Mesendoderm (in vitro differentiated cells): ENCODE results near the gene ANKS1A.
A peak's percentile ranks its signal among the peaks of the same experiment; 100 is the strongest.

Source experiments
- DNase-seq: peaks from one replicate; pipeline ENCODE4 v3.0.0; 2013
- H2AK5ac ChIP-seq: 2 replicates; pipeline ENCODE4 v1.6.1; 2013; ENCODE audit warnings: low read length, inconsistent platforms
- H2BK120ac ChIP-seq: 2 replicates; pipeline ENCODE4 v1.6.1; 2013; ENCODE audit warnings: low read depth, mild to moderate bottlenecking, low read length, moderate library complexity, mixed read lengths
- H2BK15ac ChIP-seq: replicated peaks from 2 replicates; pipeline ENCODE4 v1.6.1; 2013; ENCODE audit warnings: low read depth, mild to moderate bottlenecking, moderate library complexity
- H2BK5ac ChIP-seq: 2 replicates; pipeline ENCODE4 v1.6.1; 2013; ENCODE audit warnings: low read length, inconsistent platforms
- H3K18ac ChIP-seq: 2 replicates; pipeline ENCODE4 v1.6.1; 2013; ENCODE audit warnings: mild to moderate bottlenecking, low read length, mixed read lengths
- H3K23ac ChIP-seq: one replicate; pipeline ENCODE4 v1.6.1; 2013; ENCODE audit warnings: low read length
- H3K27ac ChIP-seq: 2 replicates; pipeline ENCODE4 v1.5.1; 2013; ENCODE audit warnings: low read depth, mild to moderate bottlenecking, inconsistent platforms, low read length, moderate library complexity
- H3K27me3 ChIP-seq: 2 replicates; pipeline ENCODE4 v1.6.1; 2013; ENCODE audit warnings: low read length, control low read depth, mild to moderate bottlenecking, inconsistent platforms; ENCODE audit not compliant: insufficient read depth, poor library complexity
- H3K36me3 ChIP-seq: 2 replicates; pipeline ENCODE4 v1.6.1; 2013; ENCODE audit warnings: low read length, inconsistent platforms; ENCODE audit not compliant: control insufficient read depth, insufficient read depth
- H3K4ac ChIP-seq: one replicate; pipeline ENCODE4 v1.6.1; 2013; ENCODE audit warnings: low read depth, mild to moderate bottlenecking, low read length, moderate library complexity
- H3K4me1 ChIP-seq: 2 replicates; pipeline ENCODE4 v1.6.1; 2013; ENCODE audit warnings: low read depth, low read length, inconsistent platforms; ENCODE audit not compliant: control insufficient read depth
- H3K4me2 ChIP-seq: 2 replicates; pipeline ENCODE4 v1.6.1; 2013; ENCODE audit warnings: low read length
- H3K4me3 ChIP-seq: 2 replicates; pipeline ENCODE4 v1.5.1; 2013; ENCODE audit warnings: mild to moderate bottlenecking, low read length
- H3K56ac ChIP-seq: one replicate; pipeline ENCODE4 v1.6.1; 2013; ENCODE audit warnings: low read length
- H3K79me1 ChIP-seq: 2 replicates; pipeline ENCODE4 v1.6.1; 2013; ENCODE audit warnings: low read length, inconsistent platforms
- H3K79me2 ChIP-seq: 2 replicates; pipeline ENCODE4 v1.6.1; 2013; ENCODE audit warnings: mild to moderate bottlenecking, low read length; ENCODE audit not compliant: control insufficient read depth, insufficient read depth
- H3K9ac ChIP-seq: 2 replicates; pipeline ENCODE4 v1.6.1; 2013; ENCODE audit warnings: low read length, inconsistent platforms
- H4K5ac ChIP-seq: one replicate; pipeline ENCODE4 v1.6.1; 2013; ENCODE audit warnings: low read length
- H4K8ac ChIP-seq: one replicate; pipeline ENCODE4 v1.6.1; 2013; ENCODE audit warnings: low read depth, mild to moderate bottlenecking, control low read depth, low read length, moderate library complexity
- WGBS: extraction: QIAGEN DNeasy Blood & Tissue Kit; methylation state at CpG from one replicate; pipeline ENCODE4 v1.1.7; 2013; ENCODE audit warnings: low lambda C conversion rate, missing lambda C conversion rate; ENCODE audit not compliant: insufficient coverage; ENCODE audit errors: extremely low coverage; 5-methylcytosine and 5-hydroxymethylcytosine counted together

Gene ANKS1A

GRCh38 chr6:34904990-34905613 lies 16.0 kb downstream of the ANKS1A start:
- Histone ChIP-seq H2BK120ac (no peak overlapping the region), H3K79me2 (peaks cover 8% of the 10 kb centered on the region), H3K27ac (no peak overlapping the region), H3K18ac (no peak overlapping the region), H3K56ac (no peak overlapping the region), H2BK5ac (no peak overlapping the region), H4K8ac (no peak overlapping the region), H3K36me3 (no peaks in the 10 kb centered on the region), H3K27me3 (no peaks in the 10 kb centered on the region), H2AK5ac (no peak overlapping the region), H3K79me1 (peaks cover 17% of the 10 kb centered on the region), H2BK15ac (no peak overlapping the region), H3K4ac (no peak overlapping the region), H3K23ac (no peak overlapping the region), H3K9ac (no peak overlapping the region), H3K4me2 (no peak overlapping the region), H3K4me1 (no peaks in the 10 kb centered on the region), H4K5ac (no peak overlapping the region), H3K4me3 (no peak overlapping the region)
- DNase-seq: no peak
- WGBS: no CpG with 5 or more reads among the region's 5 CpGs

- H3K27ac ChIP-seq: no peak overlapping the region
- no peak overlapping the region for H2AK5ac ChIP-seq
- no peaks in the 10 kb centered on the region for H3K4me1 ChIP-seq
- H3K36me3 ChIP-seq: no peaks in the 10 kb centered on the region
- H3K4me3 ChIP-seq: no peak overlapping the region
- no peak overlapping the region for H4K5ac ChIP-seq
- no peaks in the 10 kb centered on the region for H3K27me3 ChIP-seq
- no peak overlapping the region for H2BK5ac ChIP-seq
- no peak overlapping the region for H2BK15ac ChIP-seq
- no peak overlapping the region for H3K4me2 ChIP-seq
- H3K9ac ChIP-seq: no peak overlapping the region
- H3K56ac ChIP-seq: no peak overlapping the region
- H3K79me2 ChIP-seq: peaks cover 6% of the 10 kb centered on the region
- DNase-seq: no peak
- H3K79me1 ChIP-seq: peaks cover 18% of the 10 kb centered on the region
- H4K8ac ChIP-seq: no peak overlapping the region
- no peak overlapping the region for H3K4ac ChIP-seq
- H3K23ac ChIP-seq: no peak overlapping the region
- H2BK120ac ChIP-seq: no peak overlapping the region
- WGBS: no CpG with 5 or more reads among the region's 2 CpGs
- no peak overlapping the region for H3K18ac ChIP-seq
Measured at GRCh38 chr6:34906826-34907225, 17.8 kb downstream of the ANKS1A start.

- H3K4me2 ChIP-seq: no peak overlapping the region
- no peak overlapping the region for H2BK5ac ChIP-seq
- no peak overlapping the region for H2BK15ac ChIP-seq
- H2BK120ac ChIP-seq: no peak overlapping the region
- H2AK5ac ChIP-seq: no peak overlapping the region
- H3K23ac ChIP-seq: no peak overlapping the region
- no peak overlapping the region for H4K8ac ChIP-seq
- WGBS: no CpG with 5 or more reads among the region's 3 CpGs
- H3K36me3 ChIP-seq: no peaks in the 10 kb centered on the region
- no peak overlapping the region for H3K4ac ChIP-seq
- H3K27me3 ChIP-seq: no peaks in the 10 kb centered on the region
- no peak overlapping the region for H3K56ac ChIP-seq
- H3K79me1 ChIP-seq: peaks cover 21% of the 10 kb centered on the region
- no peak overlapping the region for H3K18ac ChIP-seq
- H4K5ac ChIP-seq: no peak overlapping the region
- peak; percentile 8 for DNase-seq
- H3K9ac ChIP-seq: no peak overlapping the region
- H3K4me3 ChIP-seq: no peak overlapping the region
- peaks cover 7% of the 10 kb centered on the region for H3K79me2 ChIP-seq
- H3K4me1 ChIP-seq: no peaks in the 10 kb centered on the region
- no peak overlapping the region for H3K27ac ChIP-seq
Measured at GRCh38 chr6:34908194-34908593, 19.1 kb downstream of the ANKS1A start.

GRCh38 chr6:34909320-34909883 lies 20.3 kb downstream of the ANKS1A start:
- no CpG with 5 or more reads among the region's 6 CpGs for WGBS
- Histone ChIP-seq H4K8ac (no peak overlapping the region), H3K79me2 (peaks cover 9% of the 10 kb centered on the region)

GRCh38 chr6:34911822-34912221 lies 22.8 kb downstream of the ANKS1A start:
- no peak overlapping the region for H4K8ac ChIP-seq
- H3K4me1 ChIP-seq: no peaks in the 10 kb centered on the region
- no peak overlapping the region for H2BK5ac ChIP-seq
- no peak overlapping the region for H4K5ac ChIP-seq
- H3K27ac ChIP-seq: no peak overlapping the region
- H3K4me2 ChIP-seq: no peak overlapping the region
- H2AK5ac ChIP-seq: no peak overlapping the region
- H3K56ac ChIP-seq: no peak overlapping the region
- peaks cover 16% of the 10 kb centered on the region for H3K79me1 ChIP-seq
- no peaks in the 10 kb centered on the region for H3K36me3 ChIP-seq
- WGBS: no CpG with 5 or more reads among the region's 5 CpGs
- no peak overlapping the region for H3K9ac ChIP-seq
- H3K18ac ChIP-seq: no peak overlapping the region
- no peak for DNase-seq
- H2BK15ac ChIP-seq: no peak overlapping the region
- H3K27me3 ChIP-seq: no peaks in the 10 kb centered on the region
- H3K4me3 ChIP-seq: no peak overlapping the region
- peaks cover 9% of the 10 kb centered on the region for H3K79me2 ChIP-seq
- H2BK120ac ChIP-seq: no peak overlapping the region
- no peak overlapping the region for H3K23ac ChIP-seq
- no peak overlapping the region for H3K4ac ChIP-seq

More at GRCh38 chr6:34909320-34909883, 20.3 kb downstream of the ANKS1A start:
- DNase-seq: no peak
- no peak overlapping the region for H3K4me3 ChIP-seq
- no peak overlapping the region for H2BK120ac ChIP-seq
- no peak overlapping the region for H3K4me2 ChIP-seq
- no peaks in the 10 kb centered on the region for H3K4me1 ChIP-seq
- no peak overlapping the region for H4K5ac ChIP-seq
- no peak overlapping the region for H3K4ac ChIP-seq
- peak overlapping the region; percentile 66 for H3K23ac ChIP-seq
- no peak overlapping the region for H3K27ac ChIP-seq
- H2BK15ac ChIP-seq: no peak overlapping the region
- no peak overlapping the region for H3K9ac ChIP-seq
- H3K36me3 ChIP-seq: no peaks in the 10 kb centered on the region
- H3K79me1 ChIP-seq: peaks cover 21% of the 10 kb centered on the region
- H2BK5ac ChIP-seq: no peak overlapping the region
- no peak overlapping the region for H2AK5ac ChIP-seq
- H3K18ac ChIP-seq: no peak overlapping the region
- H3K56ac ChIP-seq: no peak overlapping the region
- no peaks in the 10 kb centered on the region for H3K27me3 ChIP-seq
